Measurements from ENCODE around the gene DSG4. TPM values are rescaled to one million over a fixed set of nuclear protein-coding genes. Genes with fewer than 3 reads are reported as not detected.
A peak's percentile ranks its signal among the peaks of the same experiment; 100 is the strongest.

DSG4 gene
- total RNA-seq, 1 donor from 2014 or later, result under 0.01 TPM

DNA sequence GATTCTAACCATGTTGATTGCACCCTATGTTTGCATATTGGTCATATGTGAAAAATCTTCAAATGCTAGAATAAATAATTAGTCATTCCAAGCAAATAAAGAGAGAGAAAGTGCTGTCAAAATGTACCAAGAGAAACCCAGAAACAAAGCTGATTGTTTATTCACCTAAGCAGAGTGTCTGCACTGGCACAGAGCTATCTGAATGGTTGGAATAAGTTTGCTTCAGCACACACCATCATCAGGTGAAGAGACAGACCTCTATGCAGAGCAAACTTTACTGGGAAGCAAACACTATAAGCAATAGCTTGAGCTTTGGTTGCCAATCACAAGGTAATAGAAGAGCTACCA, 25.4 kb downstream of the DSG4 start:
- no peak for FAIRE-seq
- DNase-seq (ENCODE audit: low spot score in 2 of 2), result no peak

DNA sequence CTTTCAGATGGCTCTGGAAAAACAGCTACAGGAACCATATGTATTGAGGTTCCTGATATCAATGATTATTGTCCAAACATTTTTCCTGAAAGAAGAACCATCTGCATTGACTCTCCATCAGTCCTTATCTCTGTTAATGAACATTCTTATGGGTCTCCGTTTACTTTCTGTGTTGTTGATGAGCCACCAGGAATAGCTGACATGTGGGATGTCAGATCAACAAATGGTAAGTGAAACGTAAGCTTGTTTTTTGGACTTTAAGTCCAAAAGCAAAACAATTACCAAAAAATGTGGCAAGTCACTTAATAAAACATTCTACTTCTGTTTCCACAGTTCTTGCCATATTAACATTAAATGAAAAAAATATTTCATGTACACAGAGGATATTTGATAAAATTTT, 26.8 kb downstream of the DSG4 start:
- FAIRE-seq, result no peak

DNA sequence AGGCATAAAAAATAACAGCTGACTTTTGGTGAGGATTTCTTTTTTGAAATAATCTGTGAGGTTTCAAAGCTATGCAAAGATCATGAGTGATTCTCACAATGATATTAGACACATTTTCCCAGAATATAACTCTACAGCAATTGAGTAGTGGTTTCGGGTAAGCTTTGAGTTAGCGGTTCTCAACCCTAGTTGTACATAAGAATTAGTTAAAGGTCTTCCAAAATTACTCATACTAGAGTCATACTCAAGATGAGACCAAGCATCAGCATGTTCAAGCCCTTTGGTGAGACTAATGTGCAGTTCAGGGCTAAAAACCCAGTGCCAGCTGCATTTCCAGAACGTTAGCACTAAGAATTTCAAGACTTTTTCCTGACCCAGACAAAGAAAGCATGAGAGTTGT, 31.1 kb downstream of the DSG4 start:
- FAIRE-seq (no peak), DNase-seq (ENCODE audit: low spot score in 2 of 2) (no peak)

More for the DNA sequence above, 26.8 kb downstream of the DSG4 start:
- DNase-seq (ENCODE audit: low spot score in 2 of 2), result no peak

DNA sequence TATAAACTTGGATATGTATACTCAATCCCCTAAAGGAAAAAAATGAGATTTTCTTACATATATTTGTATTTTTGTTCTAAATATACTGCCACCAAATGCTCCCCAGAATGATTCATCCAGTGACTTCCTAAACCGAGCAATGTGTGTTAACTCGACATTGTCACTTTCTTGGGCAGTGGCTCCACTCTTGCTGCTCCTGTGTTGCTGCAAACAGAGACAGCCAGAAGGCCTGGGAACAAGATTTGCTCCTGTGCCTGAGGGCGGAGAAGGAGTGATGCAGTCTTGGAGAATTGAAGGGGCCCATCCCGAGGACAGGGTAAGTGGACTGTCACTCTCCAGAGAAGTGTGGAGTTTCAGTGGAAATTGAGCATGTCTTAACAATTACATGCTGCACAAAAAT, 32.7 kb downstream of the DSG4 start:
- peak in 1 of 2 donors; percentile 1 for DNase-seq (ENCODE audit: low spot score in 2 of 2)

DNA sequence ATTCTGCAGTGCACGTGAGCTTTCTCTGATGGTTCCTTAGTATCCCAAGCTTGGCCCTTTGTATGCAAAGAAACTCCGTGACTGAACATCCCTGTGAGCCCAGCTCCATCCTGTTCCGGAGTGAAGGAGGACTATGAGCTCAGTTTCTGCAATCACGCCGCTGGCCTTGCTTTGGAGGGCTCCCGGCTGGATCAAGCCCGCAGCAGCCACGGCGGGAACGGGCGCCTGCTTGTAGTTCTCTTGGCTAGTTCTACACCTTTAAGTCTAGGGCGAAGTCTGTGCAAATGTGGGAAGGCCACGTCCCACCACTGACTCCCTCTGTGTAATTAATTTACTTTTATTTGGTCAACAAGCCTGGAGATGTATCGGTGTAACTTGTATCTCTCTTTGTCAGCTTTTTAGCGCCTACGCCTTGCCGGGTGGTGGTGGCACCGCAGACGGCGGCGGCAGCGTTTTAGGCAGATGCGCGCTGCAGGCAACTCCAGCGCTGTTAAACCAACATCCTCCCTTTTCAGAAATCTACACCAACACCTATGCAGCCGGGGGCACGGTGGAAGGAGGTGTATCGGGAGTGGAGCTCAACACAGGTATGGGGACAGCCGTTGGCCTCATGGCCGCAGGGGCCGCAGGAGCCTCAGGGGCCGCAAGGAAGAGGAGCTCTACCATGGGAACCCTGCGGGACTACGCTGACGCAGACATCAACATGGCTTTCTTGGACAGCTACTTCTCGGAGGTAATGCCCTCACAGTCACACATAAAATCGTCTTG, 34.3 kb downstream of the DSG4 start:
- FAIRE-seq (no peak), DNase-seq (ENCODE audit: low spot score in 2 of 2) (no peak)

More for the DNA sequence above, 32.7 kb downstream of the DSG4 start:
- no peak for FAIRE-seq

DNA sequence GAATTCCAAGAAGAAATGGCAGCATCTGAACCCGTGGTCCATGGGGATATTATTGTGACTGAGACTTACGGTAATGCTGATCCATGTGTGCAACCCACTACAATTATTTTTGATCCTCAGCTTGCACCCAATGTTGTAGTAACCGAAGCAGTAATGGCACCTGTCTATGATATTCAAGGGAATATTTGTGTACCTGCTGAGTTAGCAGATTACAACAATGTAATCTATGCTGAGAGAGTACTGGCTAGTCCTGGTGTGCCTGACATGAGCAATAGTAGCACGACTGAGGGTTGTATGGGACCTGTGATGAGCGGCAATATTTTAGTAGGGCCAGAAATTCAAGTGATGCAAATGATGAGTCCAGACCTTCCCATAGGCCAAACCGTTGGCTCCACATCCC, 36.6 kb downstream of the DSG4 start:
- no peak for DNase-seq (ENCODE audit: low spot score in 2 of 2)
- no peak for FAIRE-seq

DNA sequence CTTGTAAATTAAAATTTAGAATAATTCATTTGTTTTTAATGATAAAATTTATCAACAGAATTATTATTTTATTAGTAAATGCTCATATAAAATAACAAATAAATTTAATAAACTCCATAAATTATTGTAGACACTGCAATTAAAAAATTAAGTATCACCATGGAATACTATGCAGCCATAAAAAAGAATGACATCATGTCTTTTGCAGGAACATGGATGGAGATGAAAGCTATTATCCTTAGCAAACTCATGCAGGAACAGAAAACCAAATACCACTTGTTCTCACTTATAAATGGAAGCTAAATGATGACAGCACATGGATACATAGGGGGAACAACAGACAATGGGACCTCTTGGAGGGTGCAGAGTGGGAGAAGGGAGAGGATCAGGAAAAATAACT, 41.3 kb downstream of the DSG4 start:
- DNase-seq (ENCODE audit: low spot score in 2 of 2) (no peak), FAIRE-seq (no peak)

DNA sequence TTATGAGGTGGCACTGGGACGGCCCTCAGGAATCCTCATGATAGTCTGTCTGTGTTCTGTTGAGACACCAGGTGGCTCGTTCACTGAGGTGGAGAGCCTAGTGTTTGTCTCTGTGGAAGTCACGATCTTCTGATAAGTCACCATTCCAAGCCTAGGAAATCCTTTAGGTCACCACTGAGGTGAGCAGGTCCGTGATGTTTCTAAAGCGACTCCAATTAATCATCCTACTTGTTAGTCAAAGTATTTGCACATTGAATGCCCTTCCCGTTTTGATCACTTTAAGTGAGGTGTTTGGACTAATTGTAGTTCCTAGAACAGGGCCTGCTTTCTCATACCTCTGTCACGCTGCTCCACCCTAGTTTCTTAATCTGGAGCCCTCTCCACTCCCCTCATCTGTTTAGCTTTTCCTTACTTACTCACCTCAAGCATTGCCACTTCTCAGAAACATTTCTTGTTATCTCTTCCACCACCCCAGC, 42.9 kb downstream of the DSG4 start:
- no peak for FAIRE-seq
- DNase-seq (ENCODE audit: low spot score in 2 of 2), result no peak

DNA sequence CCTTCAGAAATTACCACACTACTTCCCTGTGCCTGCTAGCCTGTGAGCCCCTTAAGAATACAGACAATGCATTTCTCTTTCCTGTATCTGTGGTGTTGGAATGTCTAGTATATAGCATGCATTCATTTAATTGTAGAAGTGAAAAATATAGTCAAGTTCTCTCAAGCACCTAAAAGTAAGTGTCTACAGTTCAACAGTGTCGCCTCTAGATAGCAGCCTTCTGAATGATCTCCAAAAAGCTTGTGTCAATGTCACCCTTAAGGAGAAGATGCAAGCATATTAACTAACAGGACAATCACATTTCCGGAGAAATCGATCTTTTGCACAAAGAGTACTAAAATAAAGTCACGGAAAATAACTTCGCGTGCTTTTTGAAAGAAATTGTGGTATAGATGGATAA, 43.5 kb downstream of the DSG4 start:
- no peak for FAIRE-seq

DNA sequence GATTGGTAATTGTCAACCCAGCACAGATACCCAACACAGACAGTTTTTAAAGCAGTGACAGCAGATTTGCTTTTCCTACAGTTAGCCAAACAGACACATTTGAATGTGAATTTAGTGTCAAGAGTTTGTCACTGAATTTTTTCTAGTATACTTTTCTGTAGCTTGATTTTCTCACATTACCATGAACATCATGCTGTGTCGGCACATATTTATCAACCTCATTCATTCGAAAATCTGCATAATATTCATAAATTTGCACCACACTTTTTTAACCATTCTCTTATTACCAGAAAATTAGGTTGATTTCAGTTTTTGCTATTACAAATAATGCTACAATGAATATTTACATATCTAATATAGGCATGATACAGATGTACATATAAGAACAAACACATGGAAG, 43.9 kb downstream of the DSG4 start:
- FAIRE-seq (no peak), DNase-seq (ENCODE audit: low spot score in 2 of 2) (no peak)

More for the DNA sequence above, 43.5 kb downstream of the DSG4 start:
- no peak for DNase-seq (ENCODE audit: low spot score in 2 of 2)

DNA sequence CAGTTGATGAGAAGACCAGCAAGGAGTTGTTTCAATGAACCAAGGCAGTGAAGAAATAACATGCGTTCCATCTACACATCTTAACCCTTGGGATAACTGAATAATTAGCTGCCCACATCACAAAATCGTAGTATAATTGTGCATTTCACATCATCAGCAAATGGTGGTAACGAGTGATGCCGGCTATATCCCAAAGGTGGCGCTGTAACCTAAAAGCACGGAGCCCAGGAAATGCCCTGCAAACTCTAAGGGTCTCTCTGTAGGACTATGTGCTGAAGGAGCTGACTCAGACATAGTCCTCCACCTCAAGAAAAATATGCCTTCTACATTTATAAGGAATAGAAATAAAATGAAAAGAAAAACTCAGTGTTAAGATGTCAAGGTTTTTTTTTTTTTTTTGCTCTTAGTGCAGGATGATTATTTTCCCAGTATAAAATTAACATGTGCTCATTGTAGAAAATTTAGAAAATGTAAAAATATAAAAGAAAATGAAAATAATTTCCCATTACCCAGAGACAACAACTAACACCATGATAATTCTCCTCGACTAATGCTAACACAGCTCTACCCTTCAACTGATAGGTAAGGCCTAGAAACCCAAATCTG, 47.9 kb downstream of the DSG4 start:
- DNase-seq (ENCODE audit: low spot score in 2 of 2) (no peak), FAIRE-seq (no peak)

DNA sequence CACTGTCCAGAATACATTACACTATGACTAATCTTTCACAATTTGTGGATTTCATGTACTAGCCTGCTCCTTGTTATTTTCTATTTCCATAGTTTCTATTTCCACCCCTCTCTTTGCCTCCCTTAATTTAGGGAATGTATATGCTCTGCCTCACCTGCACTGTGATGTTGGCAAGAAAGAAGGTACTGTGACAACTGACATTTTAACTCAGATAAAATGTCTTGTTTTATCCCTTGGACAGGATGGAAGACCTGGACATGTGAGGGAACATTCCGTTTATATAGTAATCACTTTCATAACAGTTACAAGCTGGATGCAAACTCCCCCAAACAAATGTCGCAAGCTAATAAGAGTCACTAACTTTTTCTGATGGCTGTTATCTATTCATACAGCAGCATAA, 49.4 kb downstream of the DSG4 start:
- FAIRE-seq, result no peak

DNA sequence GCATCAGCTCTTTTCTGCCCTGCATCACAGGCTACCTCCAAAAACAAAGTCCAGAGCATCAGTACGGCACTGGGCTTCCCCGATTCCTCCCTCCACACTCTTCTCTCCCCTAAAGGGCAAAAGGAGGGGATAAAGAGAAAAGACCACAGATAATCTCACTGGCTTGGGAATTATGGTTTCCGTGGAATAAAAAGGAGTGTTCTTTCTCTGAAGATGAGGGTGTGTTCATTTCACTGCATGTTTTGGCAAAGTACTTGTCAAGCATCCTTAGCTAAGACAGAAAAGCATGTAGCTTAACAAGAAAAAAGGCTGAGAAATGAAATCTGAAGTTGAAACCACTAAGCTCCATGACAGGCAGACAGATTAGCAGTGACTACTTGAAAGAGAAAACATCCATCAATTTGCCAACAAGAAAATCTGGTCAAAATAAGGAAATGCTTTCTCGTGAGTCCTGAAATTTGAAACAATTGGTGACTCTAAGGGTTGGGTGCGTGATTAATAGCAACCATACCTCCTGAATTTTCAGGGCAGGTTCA, 50.4 kb downstream of the DSG4 start:
- DNase-seq (ENCODE audit: low spot score in 2 of 2), result no peak

More for the DNA sequence above, 49.4 kb downstream of the DSG4 start:
- no peak for DNase-seq (ENCODE audit: low spot score in 2 of 2)

DNA sequence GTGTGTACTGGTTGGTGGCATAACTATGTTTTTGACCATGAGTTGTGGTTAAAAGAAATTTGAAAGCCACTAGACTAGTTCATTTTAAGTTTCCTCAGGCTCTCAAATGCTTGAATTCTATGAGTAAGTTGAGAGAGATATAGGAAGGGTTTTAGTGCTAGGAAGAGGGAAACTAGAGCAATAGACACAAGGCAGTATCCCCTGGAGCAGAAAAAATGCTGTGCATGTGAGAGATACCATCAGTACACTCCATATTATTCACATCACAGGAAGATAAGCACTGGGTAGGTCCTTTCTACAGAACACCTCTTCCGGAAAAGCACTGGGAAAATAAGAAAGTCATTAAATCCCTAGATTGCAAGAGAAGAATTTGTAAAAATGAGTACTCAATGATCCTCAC, 51.6 kb downstream of the DSG4 start:
- no peak for DNase-seq (ENCODE audit: low spot score in 2 of 2)
- FAIRE-seq, result no peak

More for the DNA sequence above, 50.4 kb downstream of the DSG4 start:
- FAIRE-seq, result no peak

DNA sequence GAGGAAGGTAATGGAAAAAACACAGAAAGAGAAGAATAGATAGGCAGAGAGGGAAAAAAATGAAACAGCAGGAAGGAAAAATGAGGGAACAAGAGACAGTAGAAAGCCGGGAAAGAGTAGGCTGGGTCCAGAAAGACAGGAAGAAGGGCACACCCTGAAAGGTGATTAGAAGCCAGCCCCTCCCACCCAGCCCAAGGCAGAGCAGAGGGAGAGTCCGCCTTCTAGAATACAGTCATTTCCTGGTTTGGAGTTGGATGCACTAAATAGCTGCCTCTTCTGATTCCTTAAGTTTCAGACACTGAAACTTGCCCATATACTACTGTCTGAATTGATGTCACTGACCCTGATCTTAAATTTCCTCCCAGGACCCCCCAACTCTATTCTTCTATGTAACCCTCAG, 53.0 kb downstream of the DSG4 start:
- DNase-seq (ENCODE audit: low spot score in 2 of 2), result no peak
- FAIRE-seq, result no peak

DNA sequence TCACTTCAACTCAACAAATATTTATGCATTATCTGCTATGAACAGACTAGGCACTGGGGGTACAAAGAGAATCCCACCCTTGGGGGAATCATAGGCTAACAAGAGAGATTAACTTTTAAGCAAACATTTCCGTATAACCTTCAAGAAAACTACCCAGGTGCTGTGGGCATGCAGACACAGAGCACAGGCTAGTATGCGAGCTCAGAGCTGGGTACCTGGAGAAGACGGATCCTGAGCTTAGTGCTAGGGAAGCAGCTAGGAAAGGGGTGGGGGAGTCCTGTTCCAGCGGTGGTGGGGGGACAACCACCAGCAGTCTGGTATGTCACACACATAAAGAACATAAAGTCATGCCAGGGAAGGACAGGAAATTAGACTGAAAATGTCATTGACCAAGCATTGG, 53.5 kb downstream of the DSG4 start:
- DNase-seq (ENCODE audit: low spot score in 2 of 2), result no peak
- FAIRE-seq, result no peak

DNA sequence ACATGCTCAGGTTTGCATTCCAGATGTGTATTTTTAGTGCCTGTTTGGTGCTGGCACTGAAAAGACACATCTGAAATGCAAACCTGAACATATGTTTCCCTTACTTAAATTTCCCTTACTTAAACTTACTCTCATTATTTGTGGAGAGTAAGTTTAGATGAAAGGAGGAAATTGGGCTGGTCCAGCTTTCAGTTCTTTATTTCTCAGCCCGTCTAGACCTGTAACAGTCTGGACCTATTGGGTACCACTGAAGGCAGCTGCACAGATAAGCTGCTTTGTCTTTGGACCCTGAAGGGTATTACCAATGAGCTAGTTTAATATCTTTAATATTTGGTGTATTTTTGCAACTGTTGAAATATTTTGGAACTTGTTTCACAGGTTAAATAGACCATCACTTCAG, 54.0 kb downstream of the DSG4 start:
- no peak for FAIRE-seq

DNA sequence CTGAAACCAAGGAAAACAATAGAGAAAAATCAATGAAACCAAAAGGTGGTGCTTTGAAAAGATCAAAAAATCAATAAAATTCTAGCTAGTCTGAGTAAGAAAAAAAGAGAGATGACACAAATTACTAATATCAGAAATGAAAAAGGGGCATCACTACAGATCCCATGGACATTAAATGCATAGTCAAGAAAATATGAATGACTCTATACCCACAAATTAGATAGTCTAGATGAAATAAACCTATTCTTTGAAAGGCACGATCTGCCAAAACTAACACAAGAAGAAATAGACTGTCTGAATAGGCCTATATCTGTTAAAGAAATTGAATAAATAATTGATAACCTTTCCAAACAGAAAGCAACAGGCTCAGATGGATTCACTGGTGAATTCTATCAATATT, 55.7 kb downstream of the DSG4 start:
- DNase-seq (ENCODE audit: low spot score in 2 of 2) (no peak), FAIRE-seq (no peak)

More for the DNA sequence above, 54.0 kb downstream of the DSG4 start:
- DNase-seq (ENCODE audit: low spot score in 2 of 2), result no peak

DNA sequence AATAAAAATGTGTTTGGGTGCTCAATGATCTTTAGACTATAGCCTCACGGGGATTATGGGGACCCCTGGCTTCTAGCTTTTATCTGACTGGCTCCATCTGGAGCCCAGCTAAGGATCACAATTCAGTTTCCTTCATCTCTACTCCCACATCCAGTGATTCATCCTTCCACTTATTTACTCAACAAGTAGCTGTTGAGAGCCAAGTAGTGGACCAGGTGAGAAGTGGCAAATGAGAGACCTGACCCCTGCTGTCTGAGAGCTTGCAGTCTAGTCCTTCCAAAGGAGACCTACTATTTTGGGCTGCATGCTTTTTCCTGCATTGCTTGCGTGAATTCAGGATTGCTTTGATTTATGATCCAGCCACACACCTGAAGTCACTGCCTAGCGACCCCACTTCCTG, 60.2 kb downstream of the DSG4 start:
- FAIRE-seq (no peak), DNase-seq (ENCODE audit: low spot score in 2 of 2) (no peak)

DNA sequence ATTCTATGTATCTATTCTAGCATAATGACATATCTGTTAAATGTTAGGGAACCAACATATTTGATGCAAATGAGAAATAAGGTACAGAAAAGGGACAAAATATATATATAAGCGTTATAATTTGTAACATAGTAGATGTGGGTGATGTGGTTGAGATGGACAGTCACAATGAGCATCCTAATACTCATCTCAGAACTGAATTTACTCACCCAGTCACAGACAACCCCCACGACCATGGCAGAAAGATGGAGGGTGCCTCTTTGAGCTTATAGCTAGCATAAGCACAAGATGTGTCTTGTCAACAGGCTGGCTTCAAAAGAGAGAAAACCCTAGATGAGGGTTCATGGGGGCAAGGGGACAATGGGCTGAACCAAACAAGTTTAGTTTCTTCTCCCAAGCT, 61.8 kb downstream of the DSG4 start:
- FAIRE-seq, result no peak

DNA sequence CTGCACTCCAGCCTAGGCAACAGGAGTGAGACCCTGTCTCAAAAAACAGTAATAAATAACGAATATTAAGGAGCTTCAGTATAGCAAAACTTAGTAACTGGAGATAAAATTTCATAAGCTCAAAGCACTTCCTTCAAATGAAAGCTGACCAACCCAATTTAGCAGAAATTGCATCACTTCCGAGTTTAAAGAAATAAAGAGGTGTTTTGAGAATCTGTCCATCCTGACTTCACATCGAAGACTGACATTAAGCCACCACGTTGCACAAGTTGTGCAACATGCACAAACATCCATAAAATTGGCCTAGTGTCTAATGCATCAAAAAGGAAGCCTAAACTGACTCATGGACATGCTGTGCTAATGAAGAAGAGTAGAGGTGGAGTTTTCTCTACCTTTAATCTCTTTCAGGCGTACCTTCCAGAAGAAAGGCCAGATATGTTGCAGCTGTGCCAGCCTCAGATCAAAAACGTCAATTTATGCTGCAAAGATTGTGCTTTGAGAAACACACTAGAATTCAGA, 63.3 kb downstream of the DSG4 start:
- DNase-seq (ENCODE audit: low spot score in 2 of 2) (no peak), FAIRE-seq (no peak)

More for the DNA sequence above, 61.8 kb downstream of the DSG4 start:
- no peak for DNase-seq (ENCODE audit: low spot score in 2 of 2)

DNA sequence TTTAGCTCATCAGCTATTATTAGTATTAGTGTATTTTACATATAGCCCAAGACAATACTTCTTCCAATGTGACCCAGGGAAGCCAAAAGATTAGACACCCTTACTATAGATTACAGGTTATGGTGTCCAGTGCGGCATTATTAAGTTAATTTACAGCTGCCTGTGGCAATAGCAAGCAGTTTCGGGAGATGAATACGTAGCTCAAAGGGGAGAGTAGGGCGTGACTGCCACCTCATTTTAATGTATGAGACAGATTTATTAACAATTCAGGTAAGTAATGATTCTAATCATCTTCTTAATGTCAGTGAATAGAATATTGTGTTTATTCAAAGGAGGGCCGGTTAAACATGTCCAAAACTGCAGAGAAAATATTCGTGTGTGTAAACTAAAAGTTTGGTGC, 64.2 kb downstream of the DSG4 start:
- no peak for DNase-seq (ENCODE audit: low spot score in 2 of 2)
- FAIRE-seq, result no peak
